ENCODE measurements around the gene CYP4F3.

The CYP4F3 gene

GRCh38 chr19:15669891-15670290, 29.2 kb downstream of the CYP4F3 start:
- no peak for TF ChIP-seq CTCF (IDR thresholded peaks at IDR 0.05; ENCODE audit: insufficient read depth, missing control alignments)
- no peak for DNase-seq (ENCODE audit: insufficient read length, low spot score)
- no peak for FAIRE-seq

- FAIRE-seq (no peak), DNase-seq (ENCODE audit: insufficient read length, low spot score) (no peak)
Measured at GRCh38 chr19:15671237-15671821, 30.6 kb downstream of the CYP4F3 start.

DNA sequence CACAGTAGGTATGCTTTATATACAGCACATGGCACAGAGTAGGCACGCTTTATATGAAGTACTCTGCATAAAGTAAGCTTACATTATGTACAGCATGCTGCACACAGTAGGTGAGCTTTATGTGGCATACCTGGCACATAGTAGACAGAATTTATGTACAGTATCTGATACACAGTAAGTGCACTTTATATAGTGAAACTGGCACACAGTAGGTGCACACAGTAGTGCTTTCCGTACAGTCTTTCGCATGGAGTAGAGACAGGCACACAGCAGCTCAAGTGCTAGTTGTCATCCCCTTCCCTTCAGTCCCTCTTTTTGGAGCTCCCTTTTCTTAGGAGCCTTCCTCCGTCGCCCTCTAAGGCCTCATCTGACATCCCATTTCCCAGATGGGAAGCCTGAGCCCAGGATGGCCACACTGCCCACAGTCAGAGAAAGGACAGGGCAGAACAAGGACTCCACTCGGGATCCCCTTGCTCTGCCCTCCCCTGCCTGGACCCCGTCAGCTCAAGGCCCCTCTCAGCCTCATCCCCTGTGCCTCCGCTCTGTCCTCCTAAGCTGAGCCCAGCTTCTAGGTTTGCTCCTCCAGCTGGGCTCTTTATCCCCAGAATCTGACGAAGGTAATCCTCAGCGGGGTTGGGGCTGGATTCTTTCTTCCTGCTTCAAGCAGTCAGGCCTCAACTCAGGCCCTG, 31.3 kb downstream of the CYP4F3 start:
- TF ChIP-seq CTCF (IDR thresholded peaks at IDR 0.05; ENCODE audit: insufficient read depth, missing control alignments), result no peak
- no peak for FAIRE-seq
- DNase-seq (ENCODE audit: insufficient read length, low spot score), result no peak

More at GRCh38 chr19:15671237-15671821, 30.6 kb downstream of the CYP4F3 start:
- no peak for TF ChIP-seq CTCF (IDR thresholded peaks at IDR 0.05; ENCODE audit: insufficient read depth, missing control alignments)

DNA sequence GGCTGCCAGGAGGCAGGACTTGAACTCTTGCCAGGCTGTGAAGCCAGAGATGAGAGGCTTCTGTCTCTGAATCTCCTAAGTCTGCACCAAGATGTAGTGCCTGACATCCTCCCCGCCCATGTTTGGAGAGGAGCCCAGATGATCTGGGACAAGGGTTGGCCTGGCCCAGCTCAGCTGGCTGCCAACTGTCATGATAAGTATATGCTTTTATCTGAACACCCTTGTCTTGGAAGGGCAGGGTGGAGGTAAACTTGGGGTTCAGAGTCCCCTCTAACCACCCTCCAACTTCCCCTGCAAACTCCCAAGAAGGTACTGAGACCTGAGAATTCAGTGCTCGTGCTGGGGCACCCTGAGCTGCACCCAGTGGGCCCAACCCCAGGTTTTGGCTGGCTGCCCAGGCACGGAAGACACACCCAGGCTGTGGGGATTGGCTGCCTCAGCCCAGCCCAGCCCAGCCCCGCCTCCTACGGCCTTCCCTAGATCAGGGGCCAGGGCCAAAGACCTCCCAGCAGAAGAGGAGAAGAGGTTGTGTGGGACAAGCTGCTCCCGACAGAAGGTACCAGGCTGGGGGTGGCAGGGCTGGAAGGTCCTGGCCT, 32.0 kb downstream of the CYP4F3 start, which contains the start of gene CYP4F12:
Gene CYP4F12, plus strand, starts transcription at position 508 of the 596 bp plus-strand sequence. CDS start 443 bp downstream, outside the sequence.
- FAIRE-seq, result no peak
- TF ChIP-seq CTCF (IDR thresholded peaks at IDR 0.05; ENCODE audit: insufficient read depth, missing control alignments), result no peak
- no peak for DNase-seq (ENCODE audit: insufficient read length, low spot score)

GRCh38 chr19:15673176-15673654, 32.5 kb downstream of the CYP4F3 start:
- DNase-seq (ENCODE audit: insufficient read length, low spot score) (no peak), FAIRE-seq (no peak)
- no peak for TF ChIP-seq CTCF (IDR thresholded peaks at IDR 0.05; ENCODE audit: insufficient read depth, missing control alignments)

DNA sequence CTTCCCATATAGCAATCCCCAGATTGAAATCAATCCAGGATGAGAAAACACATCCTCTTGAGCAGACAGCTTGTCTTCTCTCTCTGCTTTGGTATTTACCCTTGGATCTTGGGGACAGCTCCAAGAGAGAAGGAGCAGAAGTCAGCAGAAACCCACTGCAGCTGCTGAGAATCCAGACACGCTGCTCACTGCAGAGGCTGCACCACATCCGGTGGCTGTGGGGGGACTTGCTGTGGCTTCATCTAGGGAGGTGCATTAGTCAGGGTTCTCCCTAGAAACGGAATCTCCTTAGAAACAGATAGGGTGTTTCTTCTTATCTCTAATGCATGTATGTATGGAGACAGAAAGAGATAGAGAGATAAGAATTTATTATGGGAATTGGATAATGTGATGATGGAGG, 34.9 kb downstream of the CYP4F3 start:
- no peak for TF ChIP-seq CTCF (IDR thresholded peaks at IDR 0.05; ENCODE audit: insufficient read depth, missing control alignments)
- no peak for DNase-seq (ENCODE audit: insufficient read length, low spot score)
- no peak for FAIRE-seq

Data from D721Med (cell line).